Fibroblast of lung (primary cell): ENCODE results near the gene NPAS4. TPM values are rescaled to one million over a fixed set of nuclear protein-coding genes. Genes with fewer than 3 reads are reported as not detected.

Experiments
- DNase-seq, 2 donors: peaks; one replicate each; pipeline versions ENCODE4 v3.0.0 to v3.0.0-alpha.2; 2010; ENCODE audit warnings: low read depth in 2 of 2
- H2AFZ ChIP-seq: 2 replicates; pipeline ENCODE4 v1.5.1; 2012; ENCODE audit warnings: low read length, control low read depth, inconsistent platforms
- H3K27ac ChIP-seq: 2 replicates; pipeline ENCODE4 v1.5.1; 2011; ENCODE audit warnings: low read length, control low read depth; ENCODE audit not compliant: insufficient read depth
- H3K27me3 ChIP-seq: 2 replicates; pipeline ENCODE4 v1.5.1; 2011; ENCODE audit warnings: mild to moderate bottlenecking, low read length; ENCODE audit not compliant: control insufficient read depth, insufficient read depth
- H3K36me3 ChIP-seq: 2 replicates; pipeline ENCODE4 v1.5.1; 2011; ENCODE audit warnings: low read length; ENCODE audit not compliant: control insufficient read depth, insufficient read depth
- H3K4me1 ChIP-seq: 2 replicates; pipeline ENCODE4 v1.5.1; 2011; ENCODE audit warnings: low read length; ENCODE audit not compliant: control insufficient read depth, insufficient read depth; ENCODE audit errors: extremely low read depth
- H3K4me2 ChIP-seq: 2 replicates; pipeline ENCODE4 v1.5.1; 2011; ENCODE audit warnings: low read length, control low read depth; ENCODE audit not compliant: insufficient read depth; ENCODE audit errors: extremely low read depth
- H3K4me3 ChIP-seq, 4 experiments: fragments of 200-600 bp in 1 of 4; sonication (generic) in 1 of 4; replicated peaks in 1 of 4; 2 replicates each; pipeline ENCODE4 v1.5.1; 2011 to 2016; ENCODE audit warnings: low read length in 4 of 4, low read depth in 3 of 4, mild to moderate bottlenecking in 3 of 4, control low read depth in 2 of 4, inconsistent platforms in 1 of 4, mixed read lengths in 1 of 4; ENCODE audit not compliant: insufficient read depth in 1 of 4; ENCODE audit errors: control extremely low read depth in 1 of 4
- H3K79me2 ChIP-seq: 2 replicates; pipeline ENCODE4 v1.5.1; 2012; ENCODE audit warnings: mild to moderate bottlenecking, low read length, inconsistent platforms; ENCODE audit not compliant: control insufficient read depth, insufficient read depth
- H3K9ac ChIP-seq: 2 replicates; pipeline ENCODE4 v1.5.1; 2011; ENCODE audit warnings: mild to moderate bottlenecking, low read length, control low read depth; ENCODE audit not compliant: insufficient read depth
- H3K9me3 ChIP-seq: 2 replicates; pipeline ENCODE4 v1.5.1; 2012; ENCODE audit warnings: low read depth, low read length; ENCODE audit not compliant: control insufficient read depth, insufficient read depth
- H4K20me1 ChIP-seq: 2 replicates; pipeline ENCODE4 v1.5.1; 2011; ENCODE audit warnings: low read length; ENCODE audit not compliant: control insufficient read depth, insufficient read depth; ENCODE audit errors: extremely low read depth
- EZH2 ChIP-seq: IDR thresholded peaks from 2 replicates; pipeline ENCODE4 v1.5.1; 2012; ENCODE audit warnings: low read length, control low read depth, mild to moderate bottlenecking; ENCODE audit errors: missing control alignments
- polyA plus RNA-seq, 2 donors: library from polyadenylated mRNA; depleted of rRNA in 1 of 2; stranded (reverse) in 1 of 2; unstranded in 1 of 2; fragments of >200 nt; gene quantifications; 2 replicates each; pipeline ENCODE4 v1.2.1, GENCODE V29; 2011 to 2012; ENCODE audit warnings: missing spikeins in 1 of 2
- total RNA-seq: library from RNA; depleted of rRNA; stranded (reverse); fragments of >200 nt; gene quantifications from 2 replicates; pipeline ENCODE4 v1.2.1, GENCODE V29; 2014
- TF ChIP-seq, protein P1 (sequence below), 2 donors: IDR thresholded peaks in 1 of 2; conservative IDR thresholded peaks in 1 of 2; 1 replicate in 1 of 2; 2 replicates in 1 of 2; pipeline ENCODE4 v1.5.1; 2011 to 2012; ENCODE audit warnings: low read length in 2 of 2, control low read depth in 1 of 2, inconsistent platforms in 1 of 2, low read depth in 1 of 2, mild to moderate bottlenecking in 1 of 2

NPAS4 gene
- total and polyA plus RNA-seq, 2 donors (not counting 1 experiment from before 2014, with no cell fraction given), result 0.16 TPM; not detected in 1

DNA sequence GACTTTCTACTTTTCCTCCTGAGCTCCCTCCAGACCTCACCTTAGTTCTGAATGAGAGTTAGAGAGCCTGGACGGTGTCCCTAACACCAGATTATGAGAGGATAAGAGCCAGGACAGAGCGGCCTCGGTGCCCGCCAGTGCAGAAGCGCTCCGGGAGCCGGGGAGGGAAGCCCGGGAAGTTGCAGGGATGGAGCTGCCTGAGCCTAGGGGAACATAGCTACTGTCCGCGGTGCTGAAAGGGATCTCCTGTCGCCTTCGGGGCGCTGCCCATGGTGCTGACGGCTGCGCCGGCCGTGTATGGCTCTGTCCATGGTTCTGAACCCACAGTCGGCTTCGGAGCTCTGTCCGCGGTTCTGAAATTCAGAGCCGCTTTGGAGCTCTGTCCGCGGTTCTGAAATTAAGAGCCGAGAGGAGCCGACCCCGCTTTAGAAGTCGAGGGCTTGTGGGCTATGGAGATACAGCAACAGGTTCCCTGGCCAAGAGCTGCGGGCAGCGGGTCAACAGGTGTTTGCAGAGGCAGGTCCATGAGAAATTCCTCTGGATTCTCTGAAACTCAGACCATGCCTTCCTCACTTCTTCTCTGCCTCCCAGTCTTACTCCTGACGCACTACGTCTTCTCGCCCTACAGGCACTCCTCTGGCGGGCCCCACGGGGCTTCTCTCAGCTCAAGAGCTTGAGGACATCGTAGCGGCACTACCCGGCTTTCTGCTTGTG lies 814 bp downstream of the NPAS4 start:
- peaks cover 2% of the 10 kb centered on the region for H3K27me3 ChIP-seq
- TF ChIP-seq, protein P1, sequence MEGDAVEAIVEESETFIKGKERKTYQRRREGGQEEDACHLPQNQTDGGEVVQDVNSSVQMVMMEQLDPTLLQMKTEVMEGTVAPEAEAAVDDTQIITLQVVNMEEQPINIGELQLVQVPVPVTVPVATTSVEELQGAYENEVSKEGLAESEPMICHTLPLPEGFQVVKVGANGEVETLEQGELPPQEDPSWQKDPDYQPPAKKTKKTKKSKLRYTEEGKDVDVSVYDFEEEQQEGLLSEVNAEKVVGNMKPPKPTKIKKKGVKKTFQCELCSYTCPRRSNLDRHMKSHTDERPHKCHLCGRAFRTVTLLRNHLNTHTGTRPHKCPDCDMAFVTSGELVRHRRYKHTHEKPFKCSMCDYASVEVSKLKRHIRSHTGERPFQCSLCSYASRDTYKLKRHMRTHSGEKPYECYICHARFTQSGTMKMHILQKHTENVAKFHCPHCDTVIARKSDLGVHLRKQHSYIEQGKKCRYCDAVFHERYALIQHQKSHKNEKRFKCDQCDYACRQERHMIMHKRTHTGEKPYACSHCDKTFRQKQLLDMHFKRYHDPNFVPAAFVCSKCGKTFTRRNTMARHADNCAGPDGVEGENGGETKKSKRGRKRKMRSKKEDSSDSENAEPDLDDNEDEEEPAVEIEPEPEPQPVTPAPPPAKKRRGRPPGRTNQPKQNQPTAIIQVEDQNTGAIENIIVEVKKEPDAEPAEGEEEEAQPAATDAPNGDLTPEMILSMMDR (conservative IDR thresholded peaks at IDR 0.05 in 1 of 2, IDR thresholded peaks at IDR 0.05 in 1 of 2; ENCODE audit: low read depth in 1 of 2, low read length in 2 of 2), result no peak
- no peak for TF ChIP-seq EZH2
- H3K4me3 ChIP-seq, result no peak overlapping the region
- H3K4me2 ChIP-seq, result no peak overlapping the region
- no peak overlapping the region for H3K9ac ChIP-seq
- H3K36me3 ChIP-seq, result no peaks in the 10 kb centered on the region
- peak; percentile 82 to 90 for DNase-seq
- peaks cover 9% of the 10 kb centered on the region for H3K4me1 ChIP-seq
- H3K79me2 ChIP-seq, result no peaks in the 10 kb centered on the region
- H3K9me3 ChIP-seq, result no peaks in the 10 kb centered on the region
- no peak overlapping the region for H3K27ac ChIP-seq
- no peaks in the 10 kb centered on the region for H4K20me1 ChIP-seq
- no peak overlapping the region for H2AFZ ChIP-seq

DNA sequence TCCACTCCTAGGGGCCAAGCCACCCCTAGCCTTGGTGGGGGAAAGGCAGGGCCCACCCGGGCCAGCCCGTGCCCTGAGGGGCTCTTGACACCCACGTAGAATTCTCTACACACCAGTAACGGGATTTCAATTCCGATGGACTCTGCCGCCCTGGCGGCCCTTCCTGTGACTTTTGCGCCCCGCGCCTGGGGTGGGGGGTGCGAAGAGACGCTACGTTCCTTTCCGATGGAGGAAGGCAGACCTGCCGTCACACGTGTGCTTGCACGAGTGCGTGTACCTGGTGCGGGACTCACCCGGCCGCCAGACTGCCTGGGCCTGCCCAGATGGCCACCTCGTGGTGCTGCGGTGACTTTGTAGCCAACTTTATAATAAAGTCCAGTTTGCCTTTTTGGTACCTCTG lies 5.5 kb downstream of the NPAS4 start:
- no peak overlapping the region for H3K4me3 ChIP-seq
- no peaks in the 10 kb centered on the region for H3K36me3 ChIP-seq
- H3K4me2 ChIP-seq, result no peak overlapping the region
- TF ChIP-seq EZH2, result no peak
- TF ChIP-seq, protein P1 (conservative IDR thresholded peaks at IDR 0.05 in 1 of 2, IDR thresholded peaks at IDR 0.05 in 1 of 2; ENCODE audit: low read depth in 1 of 2, low read length in 2 of 2), result no peak
- H4K20me1 ChIP-seq, result no peaks in the 10 kb centered on the region
- H3K27me3 ChIP-seq, result no peaks in the 10 kb centered on the region
- H3K9me3 ChIP-seq, result no peaks in the 10 kb centered on the region
- no peaks in the 10 kb centered on the region for H3K79me2 ChIP-seq
- no peak overlapping the region for H3K27ac ChIP-seq
- no peak overlapping the region for H3K9ac ChIP-seq
- no peaks in the 10 kb centered on the region for H3K4me1 ChIP-seq
- no peak for DNase-seq
- no peak overlapping the region for H2AFZ ChIP-seq

DNA sequence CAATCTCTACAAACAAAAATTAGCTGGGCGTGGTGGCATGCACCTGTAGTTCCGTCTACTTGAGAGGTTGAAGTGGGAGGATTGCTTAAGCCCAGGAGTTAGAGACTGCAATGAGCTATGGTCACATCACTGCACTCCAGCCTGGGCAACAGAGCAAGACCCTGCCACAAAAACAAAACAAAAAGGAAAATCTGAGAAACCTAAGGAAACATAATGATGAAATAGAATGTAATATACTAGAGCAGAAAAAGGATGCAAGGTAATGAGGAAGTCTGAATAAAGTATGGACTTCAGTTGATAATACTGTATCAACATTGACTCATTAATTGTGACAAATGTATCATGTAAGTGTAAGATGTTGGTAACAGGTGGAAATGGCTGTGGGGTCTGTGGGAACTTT lies 8.1 kb downstream of the NPAS4 start:
- Histone ChIP-seq H2AFZ (no peak overlapping the region), H3K4me3 (no peak overlapping the region), H3K27me3 (no peaks in the 10 kb centered on the region), H3K4me2 (no peak overlapping the region), H3K9me3 (no peaks in the 10 kb centered on the region), H4K20me1 (no peaks in the 10 kb centered on the region), H3K9ac (no peak overlapping the region), H3K27ac (no peak overlapping the region), H3K79me2 (no peaks in the 10 kb centered on the region), H3K4me1 (no peaks in the 10 kb centered on the region), H3K36me3 (no peaks in the 10 kb centered on the region)
- TF ChIP-seq, protein P1 (conservative IDR thresholded peaks at IDR 0.05 in 1 of 2, IDR thresholded peaks at IDR 0.05 in 1 of 2; ENCODE audit: low read depth in 1 of 2, low read length in 2 of 2), result no peak
- TF ChIP-seq EZH2, result no peak
- DNase-seq, result no peak
